GM23338 (cell line): Measurements from ENCODE around the gene NUP214. TPM values are rescaled to one million over a fixed set of nuclear protein-coding genes. Genes with fewer than 3 reads are reported as not detected.

Experiments
- ATAC-seq: fragments of 200-7000 bp; cut with Tn5 transposase; 3 replicates; pipeline ENCODE4 v1.9.1; 2020
- DNase-seq: peaks from one replicate; pipeline ENCODE4 v3.0.0-alpha.2; 2015; ENCODE audit warnings: low spot score
- H2AFZ ChIP-seq: fragments of 200-600 bp; sonication (generic); 2 replicates; pipeline ENCODE4 v1.8.0; 2016; ENCODE audit warnings: antibody characterized with exemption, mild to moderate bottlenecking, moderate library complexity
- H3F3A ChIP-seq: fragments of 200-600 bp; sonication (generic); replicated peaks from 2 replicates; pipeline ENCODE4 v1.8.0; 2017; ENCODE audit warnings: antibody characterized with exemption, mixed run types, low read depth
- H3K27ac ChIP-seq: fragments of 200-600 bp; sonication (generic); 2 replicates; pipeline ENCODE4 v1.6.1; 2016; ENCODE audit warnings: low read depth
- H3K27me3 ChIP-seq: fragments of 200-600 bp; sonication (generic); 2 replicates; pipeline ENCODE4 v1.8.0; 2016; ENCODE audit warnings: mild to moderate bottlenecking, mixed run types, moderate library complexity; ENCODE audit not compliant: insufficient read depth
- H3K36me3 ChIP-seq: fragments of 200-600 bp; sonication (generic); 2 replicates; pipeline ENCODE4 v1.8.0; 2016; ENCODE audit warnings: mild to moderate bottlenecking; ENCODE audit not compliant: insufficient read depth
- H3K4me1 ChIP-seq: fragments of 200-600 bp; sonication (generic); 2 replicates; pipeline ENCODE4 v1.8.0; 2016; ENCODE audit warnings: mild to moderate bottlenecking, moderate library complexity; ENCODE audit not compliant: insufficient read depth
- H3K4me2 ChIP-seq: fragments of 200-600 bp; sonication (generic); 2 replicates; pipeline ENCODE4 v1.7.1; 2017; ENCODE audit warnings: mixed run types
- H3K4me3 ChIP-seq: fragments of 200-600 bp; sonication (generic); 2 replicates; pipeline ENCODE4 v1.6.1; 2016; ENCODE audit warnings: mixed run types
- H3K79me2 ChIP-seq: fragments of 200-600 bp; sonication (generic); replicated peaks from 2 replicates; pipeline ENCODE4 v1.8.0; 2017; ENCODE audit warnings: mild to moderate bottlenecking; ENCODE audit not compliant: insufficient read depth
- H3K9me2 ChIP-seq: fragments of 200-600 bp; sonication (generic); 2 replicates; pipeline ENCODE4 v1.8.0; 2017; ENCODE audit not compliant: insufficient read depth
- H4K20me1 ChIP-seq: fragments of 200-600 bp; sonication (generic); replicated peaks from 2 replicates; pipeline ENCODE4 v1.8.0; 2017; ENCODE audit warnings: mild to moderate bottlenecking; ENCODE audit not compliant: insufficient read depth
- H3K27ac Mint-ChIP-seq: 2 replicates; pipeline ENCODE4 v1.8.0; 2020; ENCODE audit warnings: inconsistent platforms, mild to moderate bottlenecking, moderate library complexity, mixed read lengths
- H3K27me3 Mint-ChIP-seq: 3 replicates; pipeline ENCODE4 v1.8.0; 2022; ENCODE audit warnings: low read depth, mild to moderate bottlenecking, moderate library complexity, mixed read lengths, inconsistent platforms; ENCODE audit not compliant: insufficient read depth, poor library complexity
- H3K36me3 Mint-ChIP-seq: 3 replicates; pipeline ENCODE4 v1.8.0; 2021; ENCODE audit warnings: low read depth, mild to moderate bottlenecking, inconsistent platforms, moderate library complexity, mixed read lengths
- H3K4me1 Mint-ChIP-seq: 3 replicates; pipeline ENCODE4 v1.8.0; 2020; ENCODE audit warnings: mild to moderate bottlenecking, inconsistent platforms, mixed read lengths
- H3K4me3 Mint-ChIP-seq: 3 replicates; pipeline ENCODE4 v1.8.0; 2021; ENCODE audit warnings: moderate library complexity, mild to moderate bottlenecking, inconsistent platforms, mixed read lengths
- H3K9me3 Mint-ChIP-seq: 3 replicates; pipeline ENCODE4 v1.8.0; 2020; ENCODE audit warnings: moderate library complexity, mild to moderate bottlenecking, inconsistent platforms, mixed read lengths
- CREB1 ChIP-seq: fragments of 250-450 bp; sonication (Bioruptor Pico); IDR thresholded peaks from 2 replicates; pipeline ENCODE4 v1.5.0; 2020; ENCODE audit warnings: low read depth, mild to moderate bottlenecking, moderate library complexity
- CTCF ChIP-seq, 2 experiments: fragments of 200-600 bp in 1 of 2; sonication (generic) in 1 of 2; conservative IDR thresholded peaks; 2 replicates each; pipeline versions ENCODE4 v1.5.1 to v1.6.1; 2016 to 2017; ENCODE audit warnings: antibody characterized with exemption in 2 of 2, low read depth in 2 of 2, mild to moderate bottlenecking in 2 of 2, moderate library complexity in 1 of 2
- ETS1 ChIP-seq: IDR thresholded peaks from 2 replicates; pipeline ENCODE4 v1.6.1; 2016; ENCODE audit warnings: antibody characterized with exemption
- EZH2 ChIP-seq: fragments of 200-600 bp; sonication (generic); IDR thresholded peaks from one replicate; pipeline ENCODE4 v1.8.0; 2017; ENCODE audit warnings: antibody characterized with exemption, mild to moderate bottlenecking, low read depth; ENCODE audit not compliant: unreplicated experiment
- EZH2phosphoT487 ChIP-seq: fragments of 200-600 bp; sonication (generic); IDR thresholded peaks from one replicate; pipeline ENCODE4 v1.8.1; 2018; ENCODE audit warnings: antibody characterized with exemption; ENCODE audit not compliant: unreplicated experiment
- JUNB ChIP-seq: IDR thresholded peaks from one replicate; pipeline ENCODE4 v1.6.1; 2016; ENCODE audit warnings: antibody characterized with exemption; ENCODE audit not compliant: unreplicated experiment
- NANOG ChIP-seq: IDR thresholded peaks from 2 replicates; pipeline ENCODE4 v1.6.1; 2016; ENCODE audit warnings: antibody characterized with exemption, borderline replicate concordance
- POLR2AphosphoS5 ChIP-seq: IDR thresholded peaks from 2 replicates; pipeline ENCODE4 v1.6.1; 2016; ENCODE audit warnings: antibody characterized with exemption, low read depth
- REST ChIP-seq: IDR thresholded peaks from one replicate; pipeline ENCODE4 v1.6.1; 2018; ENCODE audit warnings: antibody characterized with exemption; ENCODE audit not compliant: unreplicated experiment
- STAT1 ChIP-seq: IDR thresholded peaks from one replicate; pipeline ENCODE4 v1.6.1; 2016; ENCODE audit warnings: antibody characterized with exemption; ENCODE audit not compliant: unreplicated experiment
- ZNF114 ChIP-seq: fragments of 250-450 bp; sonication (Bioruptor Pico); IDR thresholded peaks from 2 replicates; pipeline ENCODE4 v1.5.0; 2020; ENCODE audit warnings: mild to moderate bottlenecking, moderate library complexity
- ZNF331 ChIP-seq: fragments of 250-450 bp; sonication (Bioruptor Pico); IDR thresholded peaks from 2 replicates; pipeline ENCODE4 v1.5.0; 2020; ENCODE audit warnings: low read depth, mild to moderate bottlenecking, moderate library complexity
- ZNF462 ChIP-seq: fragments of 250-450 bp; sonication (Bioruptor Pico); IDR thresholded peaks from 2 replicates; pipeline ENCODE4 v1.5.0; 2020; ENCODE audit warnings: mild to moderate bottlenecking, moderate library complexity
- polyA plus RNA-seq: library from polyadenylated mRNA; unstranded; fragments of >200 nt; fragmentation: Nextera tagmentation; extraction: Ambion mirVana; gene quantifications from 2 replicates; pipeline ENCODE4 v1.2.1, GENCODE V29; 2016
- total RNA-seq: library from RNA; depleted of rRNA; stranded (reverse); fragments of >200 nt; shearing (Covaris generic); gene quantifications from 2 replicates; pipeline ENCODE4 v1.2.3, GENCODE V29; 2014

The NUP214 gene
- total and polyA plus RNA-seq, 2 experiments from 2014 or later = 36.0 to 57.0 TPM

DNA sequence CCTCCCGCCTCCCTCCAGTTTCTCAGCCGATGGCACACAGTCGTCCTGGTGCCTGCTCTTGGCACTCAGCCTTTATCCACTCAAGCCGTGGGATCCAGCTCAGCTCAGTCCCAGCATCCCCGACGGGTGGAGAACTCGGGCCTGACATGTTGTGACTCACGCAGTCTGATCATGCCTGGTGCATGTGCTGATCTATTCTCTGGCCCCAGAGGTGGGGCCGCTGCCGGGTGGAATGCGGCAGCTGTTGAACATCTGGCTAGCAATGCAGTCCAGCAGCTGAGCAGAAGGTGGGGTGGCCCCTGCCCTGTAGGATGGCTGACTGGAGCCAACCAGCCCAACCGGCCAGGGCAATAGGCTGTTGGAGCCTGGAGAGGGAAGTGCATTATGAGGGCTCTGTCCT, 30.8 kb upstream of the NUP214 start:
- Histone ChIP-seq H3K4me1 (peaks cover 29% of the 10 kb centered on the region), H2AFZ (no peak overlapping the region), H3K27ac (no peak overlapping the region), H3K4me2 (no peak overlapping the region), H3K27me3 (no peaks in the 10 kb centered on the region), H3K36me3 (no peaks in the 10 kb centered on the region), H3K9me2 (no peaks in the 10 kb centered on the region), H3F3A (peaks cover 9% of the 10 kb centered on the region; the same call in 1 of the 2 replicates), H3K79me2 (peaks cover 20% of the 10 kb centered on the region), H3K4me3 (no peak overlapping the region), H4K20me1 (no peaks in the 10 kb centered on the region; the same call in 1 of the 2 replicates)
- peaks cover 12% of the 10 kb centered on the region for H3K27me3 Mint-ChIP-seq
- ATAC-seq = no peak
- H3K4me3 Mint-ChIP-seq = no peak overlapping the region
- peaks cover 16% of the 10 kb centered on the region; the same call in 2 of the 3 replicates for H3K36me3 Mint-ChIP-seq
- H3K4me1 Mint-ChIP-seq = peaks cover 30% of the 10 kb centered on the region
- H3K9me3 Mint-ChIP-seq = no peaks in the 10 kb centered on the region
- no peak for DNase-seq
- no peak overlapping the region for H3K27ac Mint-ChIP-seq
- no peak for TF ChIP-seq REST
- TF ChIP-seq ETS1 = no peak
- no peak for TF ChIP-seq JUNB
- no peak for TF ChIP-seq ZNF331
- TF ChIP-seq ZNF114 (CRISPR knock-in tag) = no peak
- no peak for TF ChIP-seq POLR2AphosphoS5
- no peak for TF ChIP-seq CREB1 (CRISPR knock-in tag)
- no peak for TF ChIP-seq STAT1
- no peak for TF ChIP-seq EZH2phosphoT487
- TF ChIP-seq EZH2 = no peak
- TF ChIP-seq NANOG = no peak
- TF ChIP-seq CTCF (conservative IDR thresholded peaks at IDR 0.05; ENCODE audit: low read depth in 2 of 2) = no peak
- no peak for TF ChIP-seq ZNF462 (CRISPR knock-in tag)
